HCT116 (cell line): ENCODE data around the gene FRRS1. TPM values are rescaled to one million over a fixed set of nuclear protein-coding genes. Genes with fewer than 3 reads are reported as not detected.

Experiments
- ATAC-seq: fragments of 200-7000 bp; cut with Tn5 transposase; 2 replicates; pipeline ENCODE4 v1.9.1; 2020; ENCODE audit warnings: mild to moderate bottlenecking, moderate library complexity
- BruUV-seq: library from RNA; stranded (reverse); fragments of 400-500 nt; replicated peaks from 2 replicates; lab custom pipeline; 2021; lab: Mats Ljungman, UMichigan
- CTCF ChIA-PET: fragments of 300-600 bp; sonication (Branson Sonifier 250); formaldehyde crosslinking; loops from one replicate; lab custom pipeline; 2021; ENCODE audit warnings: antibody characterized with exemption; lab: Charles Lee
- POLR2A ChIA-PET: fragments of 300-600, 350-600 bp; sonication (Branson Sonifier 250); formaldehyde crosslinking; loops from one replicate; lab custom pipeline; 2021; ENCODE audit warnings: antibody characterized with exemption; lab: Charles Lee
- RAD21 ChIA-PET, 2 experiments: fragments of 300-600 bp; sonication (Branson Sonifier 250); formaldehyde crosslinking; loops; one replicate each; lab custom pipeline; 2023; ENCODE audit warnings: low total read pairs in 2 of 2; ENCODE audit not compliant: uncharacterized antibody in 2 of 2, unreplicated experiment in 2 of 2, low non-redundant PET in 1 of 2; lab: Charles Lee
- DNase-seq: peaks from one replicate; pipeline ENCODE4 v3.0.0-alpha.2; 2010; ENCODE audit warnings: low read depth, low spot score
- H2AFZ ChIP-seq: fragments of 200-600 bp; shearing (Covaris generic), sonication (generic); 2 replicates; pipeline ENCODE4 v1.6.1; 2017; ENCODE audit warnings: low read depth, mixed run types, mixed read lengths, antibody characterized with exemption, low read length; ENCODE audit not compliant: poor library complexity, severe bottlenecking
- H3K27ac ChIP-seq: 2 replicates; pipeline ENCODE4 v1.5.1; 2012; ENCODE audit warnings: low read depth, low read length
- H3K27me3 ChIP-seq: fragments of 200-600 bp; sonication (generic); 2 replicates; pipeline ENCODE4 v1.6.1; 2016; ENCODE audit warnings: mixed run types, low read length, mixed read lengths; ENCODE audit not compliant: insufficient read depth
- H3K36me3 ChIP-seq, 2 experiments: fragments of 200-500 bp in 1 of 2; fragments of 200-600 bp in 1 of 2; sonication (Bioruptor generic) in 1 of 2; sonication (generic) in 1 of 2; 2 replicates each; pipeline versions ENCODE4 v1.5.1 to v1.6.1; 2014 to 2016; ENCODE audit warnings: low read length in 2 of 2, inconsistent platforms in 1 of 2, mixed read lengths in 1 of 2, mixed run types in 1 of 2; ENCODE audit not compliant: insufficient read depth in 2 of 2, control insufficient read depth in 1 of 2
- H3K4me1 ChIP-seq, 2 experiments: fragments of 200-600 bp in 1 of 2; sonication (generic) in 1 of 2; 2 replicates each; pipeline versions ENCODE4 v1.5.1 to v1.6.1; 2012 to 2017; ENCODE audit warnings: low read length in 2 of 2, inconsistent platforms in 1 of 2, mild to moderate bottlenecking in 1 of 2, mixed read lengths in 1 of 2, mixed run types in 1 of 2, moderate library complexity in 1 of 2; ENCODE audit not compliant: insufficient read depth in 2 of 2, control insufficient read depth in 1 of 2
- H3K4me2 ChIP-seq: fragments of 200-600 bp; sonication (generic); 2 replicates; pipeline ENCODE4 v1.6.1; 2017; ENCODE audit warnings: mixed run types, low read length, mixed read lengths
- H3K4me3 ChIP-seq, 2 experiments: fragments of 200-600 bp in 1 of 2; sonication (generic) in 1 of 2; replicated peaks in 1 of 2; 2 replicates each; pipeline ENCODE4 v1.5.1; 2011 to 2016; ENCODE audit warnings: low read length in 2 of 2, control low read depth in 1 of 2, low read depth in 1 of 2, mild to moderate bottlenecking in 1 of 2, mixed read lengths in 1 of 2, mixed run types in 1 of 2
- H3K79me2 ChIP-seq: fragments of 200-600 bp; sonication (generic); 2 replicates; pipeline ENCODE4 v1.6.1; 2017; ENCODE audit warnings: mild to moderate bottlenecking, mixed run types, low read length, moderate library complexity, mixed read lengths; ENCODE audit not compliant: insufficient read depth
- H3K9ac ChIP-seq: fragments of 200-600 bp; sonication (generic); 2 replicates; pipeline ENCODE4 v1.6.1; 2016; ENCODE audit warnings: low read length, mixed read lengths
- H3K9me2 ChIP-seq: fragments of 200-600 bp; sonication (generic), shearing (Covaris generic); 2 replicates; pipeline ENCODE4 v1.6.1; 2017; ENCODE audit warnings: mixed run types, mild to moderate bottlenecking, moderate library complexity; ENCODE audit not compliant: insufficient read depth
- H3K9me3 ChIP-seq, 2 experiments: fragments of 200-500 bp in 1 of 2; fragments of 200-600 bp in 1 of 2; sonication (Bioruptor generic) in 1 of 2; sonication (generic) in 1 of 2; 2 replicates each; pipeline ENCODE4 v1.6.1; 2014 to 2017; ENCODE audit warnings: low read length in 2 of 2, mixed read lengths in 2 of 2, inconsistent platforms in 1 of 2, low read depth in 1 of 2, mild to moderate bottlenecking in 1 of 2, mixed run types in 1 of 2, moderate library complexity in 1 of 2; ENCODE audit not compliant: control insufficient read depth in 1 of 2, insufficient read depth in 1 of 2
- H4K20me1 ChIP-seq: fragments of 200-600 bp; sonication (generic), shearing (Covaris generic); 2 replicates; pipeline ENCODE4 v1.6.1; 2017; ENCODE audit warnings: mixed run types, mild to moderate bottlenecking, moderate library complexity; ENCODE audit not compliant: insufficient read depth
- ATF3 ChIP-seq: IDR thresholded peaks from 2 replicates; pipeline ENCODE4 v1.6.1; 2012
- CBX3 ChIP-seq: IDR thresholded peaks from 2 replicates; pipeline ENCODE4 v1.6.1; 2012; ENCODE audit warnings: low read depth
- CEBPB ChIP-seq: IDR thresholded peaks from 2 replicates; pipeline ENCODE4 v1.6.1; 2012; ENCODE audit warnings: low read depth
- CTCF ChIP-seq, 3 experiments: fragments of 200-600 bp in 1 of 3; sonication (generic) in 1 of 3; IDR thresholded peaks in 2 of 3; conservative IDR thresholded peaks in 1 of 3; 2 replicates each; pipeline ENCODE4 v1.5.1; 2012 to 2017; ENCODE audit warnings: low read depth in 2 of 3, low read length in 2 of 3, antibody characterized with exemption in 1 of 3, borderline replicate concordance in 1 of 3, control low read depth in 1 of 3, mild to moderate bottlenecking in 1 of 3, mixed read lengths in 1 of 3, mixed run types in 1 of 3, moderate library complexity in 1 of 3; ENCODE audit not compliant: insufficient read depth in 1 of 3
- EGR1 ChIP-seq: IDR thresholded peaks from 2 replicates; pipeline ENCODE4 v1.6.1; 2012; ENCODE audit warnings: low read depth
- EZH2phosphoT487 ChIP-seq: fragments of 200-600 bp; IDR thresholded peaks from 2 replicates; pipeline ENCODE4 v1.6.1; 2018; ENCODE audit warnings: antibody characterized with exemption, borderline replicate concordance
- JUND ChIP-seq: IDR thresholded peaks from 2 replicates; pipeline ENCODE4 v1.6.1; 2012
- POLR2A ChIP-seq: IDR thresholded peaks from 2 replicates; pipeline ENCODE4 v1.7.0; 2011; ENCODE audit warnings: borderline replicate concordance; ENCODE audit not compliant: insufficient read depth, insufficient read length; ENCODE audit errors: extremely low read depth
- RAD21 ChIP-seq: IDR thresholded peaks from 2 replicates; pipeline ENCODE4 v1.6.1; 2012; ENCODE audit warnings: low read depth, mild to moderate bottlenecking
- REST ChIP-seq: IDR thresholded peaks from 2 replicates; pipeline ENCODE4 v1.6.1; 2012; ENCODE audit warnings: low read depth
- SIN3A ChIP-seq: IDR thresholded peaks from 2 replicates; pipeline ENCODE4 v1.6.1; 2012; ENCODE audit warnings: low read depth
- SP1 ChIP-seq: IDR thresholded peaks from 2 replicates; pipeline ENCODE4 v1.6.1; 2012; ENCODE audit warnings: low read depth
- SRF ChIP-seq: IDR thresholded peaks from 2 replicates; pipeline ENCODE4 v1.6.1; 2012; ENCODE audit warnings: low read depth
- TCF7L2 ChIP-seq: IDR thresholded peaks from 2 replicates; pipeline ENCODE4 v1.7.0; 2011; ENCODE audit warnings: borderline replicate concordance, inconsistent platforms; ENCODE audit not compliant: insufficient read depth, insufficient read length; ENCODE audit errors: extremely low read depth
- YY1 ChIP-seq: IDR thresholded peaks from 2 replicates; pipeline ENCODE4 v1.6.1; 2011; ENCODE audit warnings: low read length, low read depth, moderate library complexity, mild to moderate bottlenecking; ENCODE audit not compliant: insufficient replicate concordance; ENCODE audit errors: extremely low read depth
- ZFX ChIP-seq: fragments of 450-650 bp; IDR thresholded peaks from 2 replicates; pipeline ENCODE4 v1.6.1; 2017
- intact Hi-C: fragments of 100-400 bp; cut with micrococcal nuclease; formaldehyde crosslinking; loops from 2 replicates; pipeline ENCODE4 v1.10.0; 2022
- total RNA-seq: library from RNA; stranded (reverse); gene quantifications from one replicate; pipeline ENCODE4 v1.2.1, GENCODE V29; 2021; ENCODE audit not compliant: unreplicated experiment
- TF ChIP-seq, protein P1 (sequence below): IDR thresholded peaks from 2 replicates; pipeline ENCODE4 v1.6.1; 2011; ENCODE audit warnings: mild to moderate bottlenecking, low read length, moderate library complexity; ENCODE audit not compliant: insufficient replicate concordance; ENCODE audit errors: extremely low read depth

Gene FRRS1
- total RNA-seq, 1 experiment from 2014 or later = 19.8 TPM

DNA sequence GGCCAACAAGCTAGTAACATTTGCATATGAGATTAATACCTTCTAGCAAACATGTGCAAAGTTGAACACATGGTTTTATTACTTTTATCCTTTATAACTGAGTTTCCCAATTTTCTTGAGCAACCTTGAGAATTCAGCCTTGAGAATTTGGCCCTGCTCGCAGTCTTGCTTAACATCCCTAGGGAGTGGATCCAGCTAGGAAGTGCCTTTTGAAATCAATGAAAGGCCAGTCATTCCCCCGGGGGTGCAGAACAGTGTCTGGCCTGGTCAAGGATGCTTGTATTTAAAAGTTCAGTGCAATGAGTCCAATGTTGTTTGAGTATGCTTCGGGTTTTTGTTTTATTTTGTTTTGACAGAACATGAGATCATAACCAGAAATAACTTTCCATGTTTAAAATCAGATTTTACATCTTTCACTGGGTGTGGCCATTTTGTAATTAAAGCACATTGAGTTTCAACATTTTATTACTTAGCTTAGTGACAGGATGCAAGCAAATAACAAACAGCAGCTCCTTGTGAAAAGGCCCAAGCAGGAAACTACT, 103.8 kb downstream of the FRRS1 start:
- no peak overlapping the region for H3K9ac ChIP-seq
- no TSS peak for BruUV-seq
- no peak for TF ChIP-seq TCF7L2
- no peak for TF ChIP-seq YY1
- no peak for TF ChIP-seq CBX3
- TF ChIP-seq CEBPB = no peak
- no peak for TF ChIP-seq JUND
- TF ChIP-seq EZH2phosphoT487 = no peak
- TF ChIP-seq SIN3A = no peak
- no peak for TF ChIP-seq SRF
- no peak for TF ChIP-seq SP1
- no peak for TF ChIP-seq REST
- no peak for TF ChIP-seq POLR2A
- no peak for TF ChIP-seq ZFX
- TF ChIP-seq EGR1 = no peak
- TF ChIP-seq ATF3 = no peak
- no peak for TF ChIP-seq CTCF (IDR thresholded peaks at IDR 0.05 in 2 of 3, conservative IDR thresholded peaks at IDR 0.05 in 1 of 3; ENCODE audit: borderline replicate concordance in 1 of 3, insufficient read depth in 1 of 3, low read depth in 2 of 3, low read length in 2 of 3)
- TF ChIP-seq, protein P1, sequence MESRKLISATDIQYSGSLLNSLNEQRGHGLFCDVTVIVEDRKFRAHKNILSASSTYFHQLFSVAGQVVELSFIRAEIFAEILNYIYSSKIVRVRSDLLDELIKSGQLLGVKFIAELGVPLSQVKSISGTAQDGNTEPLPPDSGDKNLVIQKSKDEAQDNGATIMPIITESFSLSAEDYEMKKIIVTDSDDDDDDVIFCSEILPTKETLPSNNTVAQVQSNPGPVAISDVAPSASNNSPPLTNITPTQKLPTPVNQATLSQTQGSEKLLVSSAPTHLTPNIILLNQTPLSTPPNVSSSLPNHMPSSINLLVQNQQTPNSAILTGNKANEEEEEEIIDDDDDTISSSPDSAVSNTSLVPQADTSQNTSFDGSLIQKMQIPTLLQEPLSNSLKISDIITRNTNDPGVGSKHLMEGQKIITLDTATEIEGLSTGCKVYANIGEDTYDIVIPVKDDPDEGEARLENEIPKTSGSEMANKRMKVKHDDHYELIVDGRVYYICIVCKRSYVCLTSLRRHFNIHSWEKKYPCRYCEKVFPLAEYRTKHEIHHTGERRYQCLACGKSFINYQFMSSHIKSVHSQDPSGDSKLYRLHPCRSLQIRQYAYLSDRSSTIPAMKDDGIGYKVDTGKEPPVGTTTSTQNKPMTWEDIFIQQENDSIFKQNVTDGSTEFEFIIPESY = no peak
- TF ChIP-seq RAD21 = no peak
- ChIA-PET POLR2A (no interaction called here), CTCF (no interaction called here), RAD21 (no interaction called here)
- H3K27me3 ChIP-seq = no peaks in the 10 kb centered on the region
- no peak for ATAC-seq
- no peaks in the 10 kb centered on the region for H3K4me1 ChIP-seq
- no peaks in the 10 kb centered on the region for H3K9me3 ChIP-seq
- H3K4me3 ChIP-seq = no peak overlapping the region
- H2AFZ ChIP-seq = no peak overlapping the region
- no peaks in the 10 kb centered on the region for H3K36me3 ChIP-seq
- no peak overlapping the region for H3K4me2 ChIP-seq
- no peaks in the 10 kb centered on the region for H3K9me2 ChIP-seq
- no peak for DNase-seq
- H4K20me1 ChIP-seq = no peaks in the 10 kb centered on the region
- intact Hi-C loops = no loop called here
- H3K27ac ChIP-seq = no peak overlapping the region
- no peaks in the 10 kb centered on the region for H3K79me2 ChIP-seq
